SW480 (cell line): ENCODE measurements around the gene SGTB.
"Not testable (repeated sequence)": the region's sequence is repeated elsewhere in the genome, so short reads cannot be mapped to it uniquely, and the experiment has no call there.

Experiments used
- DNase-seq: peaks from one replicate; pipeline ENCODE4 v3.0.0-alpha.2; 2016; ENCODE audit warnings: low spot score

The SGTB gene

GRCh38 chr5:65734196-65734775 is 12.4 kb upstream of the SGTB start:
- not testable (repeated sequence) for DNase-seq

- not testable (repeated sequence) for DNase-seq
These were observed 10.1 kb upstream of the SGTB start for GRCh38 chr5:65732046-65732445.

GRCh38 chr5:65730910-65731309 is 9.0 kb upstream of the SGTB start:
- DNase-seq, result no peak

- no peak for DNase-seq
These were observed 6.3 kb upstream of the SGTB start for GRCh38 chr5:65728218-65728617.

GRCh38 chr5:65727491-65728156 is 5.7 kb upstream of the SGTB start:
- no peak for DNase-seq

- DNase-seq, result peak; percentile 62
These were observed 880 bp upstream of the SGTB start for GRCh38 chr5:65722575-65723403.

GRCh38 chr5:65721050-65721719 is 724 bp downstream of the SGTB start:
- DNase-seq, result peak; percentile 78

- no peak for DNase-seq
These were observed 3.2 kb downstream of the SGTB start for GRCh38 chr5:65718576-65719310.

- DNase-seq, result no peak
These were observed 13.8 kb downstream of the SGTB start for GRCh38 chr5:65708145-65708544.

- DNase-seq, result no peak
These were observed 14.2 kb downstream of the SGTB start for GRCh38 chr5:65707663-65708062.

- DNase-seq, result no peak
These were observed 17.2 kb downstream of the SGTB start for GRCh38 chr5:65704621-65705239.

GRCh38 chr5:65702036-65702435 is 19.9 kb downstream of the SGTB start:
- DNase-seq, result no peak

GRCh38 chr5:65699338-65699737 is 22.6 kb downstream of the SGTB start:
- DNase-seq, result no peak

- no peak for DNase-seq
These were observed 25.0 kb downstream of the SGTB start for GRCh38 chr5:65696892-65697291.

- no peak for DNase-seq
These were observed 26.0 kb downstream of the SGTB start for GRCh38 chr5:65695896-65696295.

- DNase-seq, result no peak
These were observed 26.6 kb downstream of the SGTB start for GRCh38 chr5:65695162-65695755.

GRCh38 chr5:65693121-65693520 is 28.8 kb downstream of the SGTB start:
- no peak for DNase-seq

GRCh38 chr5:65682148-65682547 is 39.8 kb downstream of the SGTB start:
- no peak for DNase-seq

- DNase-seq, result not testable (repeated sequence)
These were observed 45.9 kb downstream of the SGTB start for GRCh38 chr5:65676056-65676455.

- no peak for DNase-seq
These were observed 47.2 kb downstream of the SGTB start for GRCh38 chr5:65674749-65675148.

- DNase-seq, result no peak
These were observed 49.1 kb downstream of the SGTB start for GRCh38 chr5:65672796-65673195.
